Stromal cell of bone marrow (primary cell): ENCODE measurements around the gene TENT4A.

Experiments used
- DNase-seq: peaks from one replicate; pipeline ENCODE4 v3.0.0-alpha.2; 2012; ENCODE audit warnings: low read depth

The TENT4A gene

GRCh38 chr5:6804766-6805501 lies 91.7 kb downstream of the TENT4A start:
- DNase-seq = peak; percentile 41

- no peak for DNase-seq
These were observed 92.6 kb downstream of the TENT4A start for GRCh38 chr5:6805841-6806240.
